LNCAP (cell line): ENCODE results near the gene ARHGAP15.

Experiments used
- TF ChIP-seq, protein P1 (sequence below): fragments of 450-650 bp; IDR thresholded peaks from 2 replicates; pipeline ENCODE4 v1.5.1; 2017; ENCODE audit warnings: mild to moderate bottlenecking

Gene ARHGAP15

GRCh38 chr2:143451642-143452281 is 322.5 kb downstream of the ARHGAP15 start:
- TF ChIP-seq, protein P1, sequence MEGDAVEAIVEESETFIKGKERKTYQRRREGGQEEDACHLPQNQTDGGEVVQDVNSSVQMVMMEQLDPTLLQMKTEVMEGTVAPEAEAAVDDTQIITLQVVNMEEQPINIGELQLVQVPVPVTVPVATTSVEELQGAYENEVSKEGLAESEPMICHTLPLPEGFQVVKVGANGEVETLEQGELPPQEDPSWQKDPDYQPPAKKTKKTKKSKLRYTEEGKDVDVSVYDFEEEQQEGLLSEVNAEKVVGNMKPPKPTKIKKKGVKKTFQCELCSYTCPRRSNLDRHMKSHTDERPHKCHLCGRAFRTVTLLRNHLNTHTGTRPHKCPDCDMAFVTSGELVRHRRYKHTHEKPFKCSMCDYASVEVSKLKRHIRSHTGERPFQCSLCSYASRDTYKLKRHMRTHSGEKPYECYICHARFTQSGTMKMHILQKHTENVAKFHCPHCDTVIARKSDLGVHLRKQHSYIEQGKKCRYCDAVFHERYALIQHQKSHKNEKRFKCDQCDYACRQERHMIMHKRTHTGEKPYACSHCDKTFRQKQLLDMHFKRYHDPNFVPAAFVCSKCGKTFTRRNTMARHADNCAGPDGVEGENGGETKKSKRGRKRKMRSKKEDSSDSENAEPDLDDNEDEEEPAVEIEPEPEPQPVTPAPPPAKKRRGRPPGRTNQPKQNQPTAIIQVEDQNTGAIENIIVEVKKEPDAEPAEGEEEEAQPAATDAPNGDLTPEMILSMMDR, result no peak

DNA sequence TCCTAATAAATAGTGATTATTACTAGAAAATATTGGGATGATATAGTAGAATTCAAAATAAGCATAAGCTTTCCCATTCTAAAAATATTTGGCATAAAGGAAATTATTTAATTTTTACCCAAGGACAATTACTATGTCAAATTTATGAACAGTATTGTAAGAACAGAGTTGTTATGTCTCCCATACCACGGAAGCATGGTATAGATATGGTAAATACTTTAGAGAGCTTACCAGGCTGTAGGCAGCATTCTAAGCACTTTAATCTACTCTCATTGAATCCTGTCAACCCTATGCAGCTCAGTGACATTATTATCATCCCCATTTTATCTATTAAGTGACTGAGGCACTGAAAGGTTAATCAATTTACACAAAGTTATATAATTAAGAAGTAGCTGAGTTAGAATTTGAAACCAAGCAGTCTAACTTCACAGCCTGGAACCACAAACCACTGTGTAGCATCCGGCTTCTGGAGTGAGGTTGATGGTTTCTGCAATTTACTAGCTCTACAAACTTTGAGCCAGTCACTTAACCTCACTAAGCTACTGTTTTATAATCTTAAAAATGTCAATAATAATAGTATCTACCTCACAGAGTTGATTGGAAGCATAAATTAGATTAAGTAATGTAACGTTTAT is 323.7 kb downstream of the ARHGAP15 start:
- TF ChIP-seq, protein P1, result no peak

DNA sequence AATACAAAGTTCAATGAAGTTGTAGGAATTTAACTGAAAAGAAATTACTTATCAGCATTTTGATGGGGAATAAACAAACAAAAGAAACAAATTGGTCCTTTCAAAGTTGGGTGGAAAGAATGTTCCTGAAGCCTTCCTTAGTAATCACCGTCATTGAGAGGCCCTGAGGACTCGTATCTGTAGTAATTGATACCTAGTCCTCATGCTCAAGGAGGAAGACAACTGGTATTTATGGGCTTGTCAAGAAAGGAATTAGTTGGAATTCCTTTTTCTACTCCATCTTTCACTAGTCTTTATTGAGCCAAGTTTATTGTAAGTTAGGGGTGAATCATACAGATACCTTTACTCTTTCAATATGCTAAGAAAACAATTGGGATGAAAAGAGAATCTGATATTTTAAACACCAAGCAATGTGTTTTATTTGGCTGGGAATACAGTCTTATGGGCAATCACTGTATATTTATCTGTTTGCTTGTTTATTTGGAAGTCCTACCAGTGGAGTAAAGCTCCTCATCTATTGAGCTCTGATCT is 324.8 kb downstream of the ARHGAP15 start:
- TF ChIP-seq, protein P1, result no peak

GRCh38 chr2:143455317-143455716 is 326.1 kb downstream of the ARHGAP15 start:
- TF ChIP-seq, protein P1, result no peak

DNA sequence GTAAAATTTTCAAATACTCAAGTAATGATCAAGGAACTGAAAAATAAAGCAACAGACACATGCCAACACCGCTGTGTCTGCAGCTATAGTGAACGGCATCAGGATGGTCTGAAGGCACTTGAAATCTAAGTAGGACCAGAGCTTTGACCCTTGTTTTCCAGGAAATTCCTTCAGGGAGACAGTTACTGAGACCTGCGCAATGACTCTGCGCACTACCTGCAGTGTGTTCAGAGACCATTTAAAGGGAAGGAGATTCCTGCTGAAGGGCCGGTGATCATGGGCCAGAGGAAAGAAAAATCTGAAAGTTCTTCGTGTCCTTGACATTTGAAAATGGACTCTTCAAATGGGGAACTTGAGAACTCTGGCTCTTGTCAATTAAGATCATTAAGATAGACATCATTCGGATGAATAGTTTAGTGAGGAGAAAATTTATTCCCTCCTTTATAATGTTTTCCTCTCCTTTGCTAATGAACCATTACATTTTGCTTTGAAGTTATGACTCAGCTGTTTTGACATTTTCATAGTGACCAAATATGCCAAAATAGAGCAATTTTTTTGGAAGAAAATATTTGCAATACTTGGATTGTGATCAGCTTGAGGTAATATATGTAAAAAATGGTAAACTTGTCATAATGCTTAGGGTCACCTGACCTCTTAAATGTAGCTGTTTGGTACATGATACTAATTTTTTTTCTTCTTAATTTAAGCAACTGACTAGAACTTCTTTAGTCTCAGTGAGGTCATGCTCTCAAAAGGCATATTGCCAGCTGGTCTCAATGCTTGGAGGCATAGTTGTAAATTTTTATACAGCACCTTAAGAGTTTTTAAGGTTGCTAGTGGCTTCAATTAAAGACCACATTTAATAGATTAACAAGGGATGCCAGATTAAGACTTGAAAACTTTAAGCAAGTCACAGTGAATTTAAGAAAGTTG is 329.3 kb downstream of the ARHGAP15 start:
- TF ChIP-seq, protein P1, result no peak

- TF ChIP-seq, protein P1, result no peak
Measured at GRCh38 chr2:143460382-143460781, 331.2 kb downstream of the ARHGAP15 start.

GRCh38 chr2:143463719-143464118 is 334.5 kb downstream of the ARHGAP15 start:
- TF ChIP-seq, protein P1, result no peak
